ENCODE measurements around the gene OLFM4. TPM values are rescaled to one million over a fixed set of nuclear protein-coding genes. Genes with fewer than 3 reads are reported as not detected.
A peak's percentile ranks its signal among the peaks of the same experiment; 100 is the strongest.

OLFM4 gene
- total RNA-seq, 4 donors from 2014 or later = 0.11 to 3.5 TPM; not detected in 2

DNA sequence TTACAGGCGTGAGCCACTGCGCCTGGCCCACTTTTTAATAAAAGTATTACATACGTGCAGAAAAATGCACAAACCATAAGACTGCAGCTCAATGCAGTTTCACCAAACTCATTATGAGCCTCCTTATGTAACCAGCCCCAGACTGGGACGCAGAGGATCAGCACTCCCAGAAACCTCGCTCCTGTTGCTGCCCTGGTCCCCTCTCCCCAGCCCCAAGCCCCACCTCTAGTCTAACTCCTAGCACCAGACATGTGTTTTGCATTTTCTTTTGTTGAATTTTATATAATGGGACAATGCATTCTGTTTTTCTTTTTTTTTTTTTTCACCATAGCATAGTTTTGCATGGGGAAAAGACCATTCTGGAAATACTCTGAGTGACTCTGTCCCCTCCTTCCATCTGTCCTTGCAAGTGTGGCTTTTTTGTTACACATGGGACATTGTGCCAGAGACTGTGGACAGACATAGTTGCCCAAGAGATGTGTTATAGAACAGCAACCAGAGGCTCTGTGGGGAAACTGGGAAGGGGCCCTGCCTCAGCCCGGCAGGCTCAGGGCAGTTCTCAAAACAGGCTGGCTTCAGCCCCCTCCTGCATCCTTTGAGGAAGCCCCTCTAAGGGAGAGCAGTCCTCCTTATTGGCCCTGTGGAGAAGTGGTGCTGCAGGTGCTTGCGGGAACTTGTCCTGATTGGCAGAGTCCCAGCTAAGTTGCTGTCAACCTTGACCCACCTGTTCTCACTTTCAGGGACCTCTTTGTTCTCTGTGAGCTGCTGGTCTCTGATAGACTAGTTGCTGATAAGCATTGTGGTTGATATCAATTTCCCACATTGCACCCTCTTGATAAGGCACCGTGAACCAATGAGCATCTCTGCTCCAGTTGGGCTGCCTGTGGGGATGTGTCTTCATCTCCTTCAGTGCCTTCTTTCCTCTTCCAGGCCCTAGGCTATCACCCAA is 13.8 kb upstream of the OLFM4 start:
- intact Hi-C loops (cut with DNase I) = no loop called here
- DNase-seq = peak; percentile 19 to 27
- no peaks in the 10 kb centered on the region for H3K9me3 ChIP-seq
- H3K27ac ChIP-seq = no peak overlapping the region
- 83 to 89% methylated on average over 8 of the region's 8 CpGs for WGBS, 2 donors
- no peaks in the 10 kb centered on the region for H3K27me3 ChIP-seq
- H3K4me3 ChIP-seq (replicated peaks in 1 of 3) = no peak overlapping the region
- peaks cover 43 to 49% of the 10 kb centered on the region in 2 donors for H3K4me1 ChIP-seq
- TF ChIP-seq, protein P1, sequence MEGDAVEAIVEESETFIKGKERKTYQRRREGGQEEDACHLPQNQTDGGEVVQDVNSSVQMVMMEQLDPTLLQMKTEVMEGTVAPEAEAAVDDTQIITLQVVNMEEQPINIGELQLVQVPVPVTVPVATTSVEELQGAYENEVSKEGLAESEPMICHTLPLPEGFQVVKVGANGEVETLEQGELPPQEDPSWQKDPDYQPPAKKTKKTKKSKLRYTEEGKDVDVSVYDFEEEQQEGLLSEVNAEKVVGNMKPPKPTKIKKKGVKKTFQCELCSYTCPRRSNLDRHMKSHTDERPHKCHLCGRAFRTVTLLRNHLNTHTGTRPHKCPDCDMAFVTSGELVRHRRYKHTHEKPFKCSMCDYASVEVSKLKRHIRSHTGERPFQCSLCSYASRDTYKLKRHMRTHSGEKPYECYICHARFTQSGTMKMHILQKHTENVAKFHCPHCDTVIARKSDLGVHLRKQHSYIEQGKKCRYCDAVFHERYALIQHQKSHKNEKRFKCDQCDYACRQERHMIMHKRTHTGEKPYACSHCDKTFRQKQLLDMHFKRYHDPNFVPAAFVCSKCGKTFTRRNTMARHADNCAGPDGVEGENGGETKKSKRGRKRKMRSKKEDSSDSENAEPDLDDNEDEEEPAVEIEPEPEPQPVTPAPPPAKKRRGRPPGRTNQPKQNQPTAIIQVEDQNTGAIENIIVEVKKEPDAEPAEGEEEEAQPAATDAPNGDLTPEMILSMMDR (IDR thresholded peaks at IDR 0.05) = no peak
- no peak for TF ChIP-seq POLR2A (IDR thresholded peaks at IDR 0.05)
- no peaks in the 10 kb centered on the region for H3K36me3 ChIP-seq

DNA sequence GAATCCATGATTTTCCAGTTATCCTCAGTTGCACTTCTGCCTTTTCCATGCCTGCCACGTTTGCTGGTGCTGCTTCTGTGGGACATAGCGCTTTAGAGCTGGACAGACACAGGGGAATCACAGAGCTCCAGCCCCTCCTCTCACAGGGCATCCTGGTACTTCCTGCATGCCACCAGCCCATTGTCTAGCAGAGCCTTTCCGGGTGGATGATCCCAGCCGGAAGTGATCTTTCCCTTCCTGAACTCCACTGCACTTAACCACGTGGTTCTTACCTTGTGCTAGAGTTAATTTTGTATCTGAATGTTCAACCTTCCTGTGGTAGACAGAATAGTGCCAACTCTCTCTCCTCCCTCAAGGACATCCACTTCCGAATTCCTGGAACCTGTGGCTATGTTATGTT is 12.6 kb upstream of the OLFM4 start:
- intact Hi-C loops (cut with DNase I) = no loop called here
- no peak for TF ChIP-seq POLR2A (IDR thresholded peaks at IDR 0.05)
- TF ChIP-seq, protein P1 (IDR thresholded peaks at IDR 0.05) = no peak
- no peaks in the 10 kb centered on the region for H3K27me3 ChIP-seq
- WGBS, 2 donors = 72 to 76% methylated on average over 6 of the region's 6 CpGs
- peaks cover 40 to 46% of the 10 kb centered on the region in 2 donors for H3K4me1 ChIP-seq
- no peaks in the 10 kb centered on the region for H3K9me3 ChIP-seq
- H3K4me3 ChIP-seq (replicated peaks in 1 of 3) = no peak overlapping the region
- DNase-seq = no peak
- H3K27ac ChIP-seq = no peak overlapping the region
- no peaks in the 10 kb centered on the region for H3K36me3 ChIP-seq

DNA sequence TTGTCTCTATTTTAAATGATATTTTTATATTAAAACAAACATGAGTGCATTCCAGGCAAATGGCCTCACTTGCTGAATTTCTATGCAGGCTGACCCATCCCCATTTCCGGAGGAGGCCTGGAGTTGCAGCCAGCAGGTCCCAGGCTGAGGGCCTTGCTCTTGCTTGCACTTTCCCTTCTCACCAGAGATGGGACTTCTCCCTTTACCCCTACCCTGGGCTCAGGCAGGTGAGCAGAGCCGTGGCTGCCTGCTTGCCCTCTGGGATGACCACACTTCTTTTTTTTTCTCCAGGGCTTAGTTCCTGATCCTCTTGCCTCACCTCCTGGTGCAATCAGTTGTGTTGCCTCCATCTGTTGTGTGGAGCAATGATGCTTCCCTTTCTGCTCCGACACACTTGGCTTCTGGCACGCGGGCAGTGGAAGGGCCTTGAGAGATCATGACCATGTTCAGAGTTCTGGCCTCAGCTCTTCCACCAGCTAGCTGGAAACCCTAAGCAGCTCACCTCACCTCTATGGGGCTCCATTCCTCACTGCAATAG is 11.1 kb upstream of the OLFM4 start:
- DNase-seq = no peak
- H3K4me1 ChIP-seq = peaks cover 50 to 53% of the 10 kb centered on the region in 2 donors
- H3K27ac ChIP-seq = peak overlapping the region; percentile 49 to 87 (median 77)
- no peaks in the 10 kb centered on the region for H3K9me3 ChIP-seq
- no peaks in the 10 kb centered on the region for H3K36me3 ChIP-seq
- intact Hi-C loops (cut with DNase I) = no loop called here
- TF ChIP-seq, protein P1 (IDR thresholded peaks at IDR 0.05) = no peak
- TF ChIP-seq POLR2A (IDR thresholded peaks at IDR 0.05) = no peak
- no peak overlapping the region for H3K4me3 ChIP-seq (replicated peaks in 1 of 3)
- H3K27me3 ChIP-seq = no peaks in the 10 kb centered on the region
- WGBS, 2 donors = 87 to 89% methylated on average over 5 of the region's 5 CpGs

DNA sequence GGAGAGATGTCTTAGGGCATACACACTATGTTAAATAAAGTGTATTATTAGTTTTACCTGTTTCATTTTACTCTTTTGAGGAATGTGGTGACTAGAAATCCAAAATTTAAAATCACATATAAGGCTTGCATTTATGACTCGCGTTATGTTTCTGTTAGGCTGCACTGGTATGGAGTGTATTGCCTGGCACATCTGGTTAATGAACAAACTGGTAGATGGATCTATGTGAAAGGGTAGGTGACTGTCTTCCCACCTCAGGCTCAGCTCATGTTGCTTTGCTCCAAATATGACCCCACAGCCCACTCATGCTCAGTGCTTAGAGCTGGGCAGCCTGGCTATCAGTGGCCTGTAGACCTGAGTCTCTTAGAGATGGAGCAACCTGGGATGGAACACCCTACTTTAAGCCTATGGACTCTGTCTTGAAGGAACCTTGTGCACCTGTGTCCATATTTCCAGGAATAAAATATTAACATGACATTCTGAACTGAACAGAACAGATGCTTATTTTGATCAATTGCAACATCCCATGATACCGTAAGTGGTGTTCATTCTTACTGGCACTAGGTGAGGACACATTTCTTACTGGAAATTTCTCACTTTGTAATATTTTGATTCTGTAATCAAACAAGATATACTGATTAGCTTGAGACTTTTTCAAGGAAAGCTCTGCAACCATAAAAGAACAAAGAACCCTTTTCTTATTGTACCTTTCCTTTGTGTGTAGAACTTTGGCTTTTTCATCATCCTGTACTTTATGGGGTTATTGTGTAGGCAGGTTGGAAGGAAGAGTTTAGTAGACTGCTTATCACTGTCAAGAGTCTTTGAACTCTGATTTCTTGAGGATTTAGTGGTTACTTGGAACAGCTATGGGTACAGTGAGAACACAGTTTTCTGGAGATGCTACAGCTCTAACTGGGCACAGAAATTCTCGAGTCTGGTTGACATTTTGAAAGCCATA is 9.6 kb upstream of the OLFM4 start:
- TF ChIP-seq, protein P1 (IDR thresholded peaks at IDR 0.05) = no peak
- TF ChIP-seq POLR2A (IDR thresholded peaks at IDR 0.05) = no peak
- DNase-seq = no peak
- Histone ChIP-seq H3K27ac (peak overlapping the region; percentile 72 to 87 (median 77)), H3K36me3 (no peaks in the 10 kb centered on the region), H3K4me3 (replicated peaks in 1 of 3) (no peak overlapping the region), H3K4me1 (peaks cover 53 to 54% of the 10 kb centered on the region in 2 donors), H3K27me3 (no peaks in the 10 kb centered on the region), H3K9me3 (no peaks in the 10 kb centered on the region)
- intact Hi-C loops (cut with DNase I) = no loop called here
- 78 to 80% methylated on average over 4 of the region's 4 CpGs for WGBS, 2 donors

All from thyroid gland (tissue), 4 donors.